Activated CD4-positive, CD25-positive, alpha-beta regulatory T cell treated with anti-CD3 and anti-CD28 coated beads, Interleukin-2, amount 50 U/mL, for 16 hours (primary cell): ENCODE data around the gene STRA6.

Experiments
- DNase-seq: peaks from one replicate; pipeline ENCODE4 v3.0.0-alpha.2; 2020; ENCODE audit warnings: low read depth, low spot score

STRA6 gene

DNA sequence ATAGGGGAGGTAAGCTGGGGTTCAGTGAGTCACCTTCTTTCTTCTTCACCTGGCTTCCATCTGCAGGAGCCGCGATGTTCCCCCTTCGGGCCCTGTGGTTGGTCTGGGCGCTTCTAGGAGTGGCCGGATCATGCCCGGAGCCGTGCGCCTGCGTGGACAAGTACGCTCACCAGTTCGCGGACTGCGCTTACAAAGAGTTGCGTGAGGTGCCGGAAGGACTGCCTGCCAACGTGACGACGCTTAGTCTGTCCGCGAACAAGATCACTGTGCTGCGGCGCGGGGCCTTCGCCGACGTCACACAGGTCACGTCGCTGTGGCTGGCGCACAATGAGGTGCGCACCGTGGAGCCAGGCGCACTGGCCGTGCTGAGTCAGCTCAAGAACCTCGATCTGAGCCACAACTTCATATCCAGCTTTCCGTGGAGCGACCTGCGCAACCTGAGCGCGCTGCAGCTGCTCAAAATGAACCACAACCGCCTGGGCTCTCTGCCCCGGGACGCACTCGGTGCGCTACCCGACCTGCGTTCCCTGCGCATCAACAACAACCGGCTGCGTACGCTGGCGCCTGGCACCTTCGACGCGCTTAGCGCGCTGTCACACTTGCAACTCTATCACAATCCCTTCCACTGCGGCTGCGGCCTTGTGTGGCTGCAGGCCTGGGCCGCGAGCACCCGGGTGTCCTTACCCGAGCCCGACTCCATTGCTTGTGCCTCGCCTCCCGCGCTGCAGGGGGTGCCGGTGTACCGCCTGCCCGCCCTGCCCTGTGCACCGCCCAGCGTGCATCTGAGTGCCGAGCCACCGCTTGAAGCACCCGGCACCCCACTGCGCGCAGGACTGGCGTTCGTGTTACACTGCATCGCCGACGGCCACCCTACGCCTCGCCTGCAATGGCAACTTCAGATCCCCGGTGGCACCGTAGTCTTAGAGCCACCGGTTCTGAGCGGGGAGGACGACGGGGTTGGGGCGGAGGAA is 69.6 kb downstream of the STRA6 start:
- DNase-seq: no peak

DNA sequence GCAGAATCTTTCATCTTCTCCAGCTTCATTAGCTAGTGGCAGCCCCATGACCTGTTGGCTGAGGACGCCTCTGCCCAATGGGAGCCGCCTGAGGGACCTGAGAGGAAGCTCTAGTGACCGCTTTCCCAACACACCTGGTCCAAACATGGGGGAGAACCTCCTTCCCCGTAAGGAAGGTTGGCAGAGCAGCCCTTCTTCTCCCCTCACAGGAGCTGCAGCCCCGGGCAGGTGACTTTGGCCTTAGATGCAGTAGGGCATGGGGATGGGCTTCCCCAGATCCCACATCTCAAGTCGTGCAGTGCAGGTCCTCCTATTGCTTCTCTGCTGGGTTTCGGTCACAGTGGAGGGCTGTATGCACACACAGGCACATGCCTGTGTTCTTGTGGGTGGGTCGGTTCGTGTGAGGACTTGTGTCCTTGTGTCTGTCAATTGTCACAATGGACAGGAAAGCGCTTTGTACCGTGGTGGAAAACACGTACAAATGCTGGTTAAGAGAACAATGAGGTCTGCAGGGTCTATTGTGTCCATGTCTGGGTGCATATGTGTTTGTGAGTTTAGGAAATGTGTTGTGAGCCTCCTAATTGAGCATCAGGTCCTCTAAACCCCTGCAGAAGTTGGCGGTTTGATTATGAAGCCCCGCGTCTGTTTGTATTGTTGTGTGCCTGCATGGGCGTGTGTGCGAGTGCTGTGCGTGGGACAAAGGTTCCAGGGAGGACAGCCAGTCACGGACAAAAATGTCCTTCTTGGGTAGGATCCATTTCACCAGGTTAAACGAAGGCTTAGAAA is 70.8 kb downstream of the STRA6 start:
- DNase-seq: no peak

DNA sequence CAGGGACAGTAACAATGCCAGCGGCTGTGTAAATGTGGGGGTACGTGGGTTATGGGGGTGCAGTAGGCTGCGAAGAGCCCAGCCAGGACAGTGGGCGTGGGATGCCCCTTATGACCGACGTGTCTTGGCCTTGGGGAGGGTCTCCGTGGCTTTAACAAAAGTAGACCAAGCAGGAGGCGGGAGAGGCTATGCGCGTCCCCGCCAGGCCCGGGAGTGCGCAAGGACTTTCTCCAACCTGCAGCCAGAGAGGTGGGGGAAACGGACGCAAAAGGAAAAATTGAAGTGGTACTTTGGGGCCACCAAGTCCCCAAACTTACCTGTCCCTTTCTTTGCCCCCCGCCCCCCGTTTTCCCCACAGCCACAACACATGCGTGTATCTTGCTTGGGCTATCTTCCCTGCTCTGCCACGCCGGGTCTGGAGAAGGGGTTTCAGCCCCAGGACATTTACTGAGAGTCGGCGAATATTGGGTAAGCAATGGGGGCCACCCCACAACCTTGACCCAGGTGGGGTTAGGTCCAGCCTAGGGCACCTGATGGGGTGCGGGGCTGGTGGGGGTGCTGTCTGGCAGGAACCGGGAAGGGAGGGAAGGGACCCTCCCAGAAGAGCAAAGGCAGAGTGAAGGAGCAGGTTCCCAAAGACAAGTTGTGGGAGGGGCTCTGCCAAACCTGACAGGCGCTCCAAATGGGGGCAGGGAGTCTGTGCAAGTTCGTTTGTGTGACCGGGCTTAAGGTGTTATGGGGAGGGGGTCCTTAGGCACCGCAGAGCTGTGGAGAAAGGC is 71.5 kb downstream of the STRA6 start:
- DNase-seq: no peak

DNA sequence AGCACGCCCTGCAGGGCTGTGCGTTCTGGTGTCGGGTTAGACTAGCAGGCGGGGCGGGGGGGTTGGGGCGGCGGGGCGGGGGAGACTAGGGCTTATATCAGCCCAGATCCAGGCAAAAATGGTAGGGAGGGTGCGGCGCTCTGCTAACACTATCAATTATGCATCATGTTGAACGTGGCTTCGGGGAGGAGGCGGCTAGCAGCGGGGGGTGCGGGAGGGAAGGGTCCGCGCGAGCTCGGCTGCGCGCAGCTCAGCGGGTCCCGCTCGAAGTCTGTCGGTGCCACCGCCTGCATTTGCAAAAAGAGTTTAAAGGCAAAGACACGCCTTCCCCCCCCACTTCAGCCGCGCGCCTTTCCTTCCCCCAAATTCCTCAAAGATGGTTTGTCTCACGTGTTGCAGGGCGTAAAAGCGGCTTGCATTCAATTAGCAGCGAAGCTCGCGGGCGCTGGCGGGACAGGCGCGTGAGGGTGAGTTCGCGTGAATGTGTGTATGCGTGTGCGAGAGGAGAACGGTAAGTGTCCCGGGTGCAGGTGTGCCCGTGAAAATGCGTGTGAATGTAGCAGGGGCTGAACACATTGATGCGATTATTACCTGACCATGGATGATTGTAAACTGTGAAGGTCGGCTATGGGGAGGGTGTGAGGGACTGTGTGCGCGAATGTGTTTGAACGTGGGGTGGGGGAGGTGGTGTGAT is 72.3 kb downstream of the STRA6 start, which contains the start of gene ISLR2:
Gene ISLR2, plus strand, starts transcription at position 432 of the 694 bp plus-strand sequence. CDS start 2,169 bp downstream, outside the sequence.
- no peak for DNase-seq

DNA sequence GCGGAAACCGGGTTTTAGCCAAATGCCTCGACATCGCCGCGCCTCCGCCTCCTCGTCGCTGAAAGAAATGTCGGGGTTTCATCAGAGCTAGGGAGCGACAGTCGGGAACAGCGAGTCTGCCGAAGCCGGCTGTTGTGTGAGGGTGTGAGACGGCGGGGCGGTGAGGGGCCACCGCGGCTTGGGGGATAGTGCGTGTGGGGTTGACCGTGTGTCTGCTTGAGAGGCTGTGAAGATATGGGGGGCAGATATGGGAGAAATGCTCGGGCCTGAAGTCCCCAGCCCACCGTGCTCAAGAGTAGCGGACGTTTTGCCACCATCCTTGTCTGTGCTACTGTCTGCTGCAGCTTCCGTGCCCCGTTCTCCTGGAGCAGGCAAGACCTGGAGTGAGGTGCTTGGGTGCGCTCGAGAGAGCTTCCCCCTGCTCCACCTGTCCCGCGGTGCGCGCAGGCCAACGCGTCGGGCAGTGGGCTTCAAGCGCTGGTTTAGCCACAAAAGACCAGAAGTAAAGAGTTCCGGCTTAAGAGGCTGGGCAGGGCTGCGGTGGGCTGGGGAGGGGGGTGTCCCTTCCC is 72.9 kb downstream of the STRA6 start:
- no peak for DNase-seq
